Uterus (tissue), 2 donors: ENCODE data around the gene ATP10D.

ENCODE experiments used
- POLR2A ChIP-seq, 2 donors: fragments of 450-650 bp; IDR thresholded peaks; one replicate each; pipeline ENCODE4 v1.6.1; 2016; ENCODE audit warnings: antibody characterized with exemption in 2 of 2, mild to moderate bottlenecking in 1 of 2, moderate library complexity in 1 of 2
- TF ChIP-seq, protein P1 (sequence below), 4 experiments: fragments of 200-600 bp in 2 of 4; fragments of 450-650 bp in 2 of 4; sonication (generic) in 2 of 4; IDR thresholded peaks; one replicate each; pipeline ENCODE4 v1.5.1; 2016 to 2019; ENCODE audit warnings: antibody characterized with exemption in 4 of 4, mild to moderate bottlenecking in 2 of 4, moderate library complexity in 1 of 4

DNA sequence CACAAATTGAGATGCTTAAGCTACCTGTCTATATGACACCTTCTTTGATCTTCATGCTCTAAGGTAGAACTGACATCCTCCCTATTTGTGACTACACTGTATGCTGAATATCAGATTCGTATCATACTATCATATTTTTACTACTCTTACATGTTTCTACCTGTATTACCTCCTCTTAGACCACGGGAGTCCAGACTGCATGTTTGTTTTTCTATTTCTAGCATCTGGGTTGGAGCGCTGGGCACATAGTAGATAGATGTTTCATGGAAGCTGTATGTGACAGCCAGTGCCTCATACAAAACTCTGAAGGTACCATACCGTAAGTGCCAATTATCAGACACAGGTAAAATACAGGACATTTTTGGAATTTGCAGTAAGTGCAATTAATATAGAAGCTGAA, 47.6 kb downstream of the ATP10D start:
- TF ChIP-seq, protein P1, sequence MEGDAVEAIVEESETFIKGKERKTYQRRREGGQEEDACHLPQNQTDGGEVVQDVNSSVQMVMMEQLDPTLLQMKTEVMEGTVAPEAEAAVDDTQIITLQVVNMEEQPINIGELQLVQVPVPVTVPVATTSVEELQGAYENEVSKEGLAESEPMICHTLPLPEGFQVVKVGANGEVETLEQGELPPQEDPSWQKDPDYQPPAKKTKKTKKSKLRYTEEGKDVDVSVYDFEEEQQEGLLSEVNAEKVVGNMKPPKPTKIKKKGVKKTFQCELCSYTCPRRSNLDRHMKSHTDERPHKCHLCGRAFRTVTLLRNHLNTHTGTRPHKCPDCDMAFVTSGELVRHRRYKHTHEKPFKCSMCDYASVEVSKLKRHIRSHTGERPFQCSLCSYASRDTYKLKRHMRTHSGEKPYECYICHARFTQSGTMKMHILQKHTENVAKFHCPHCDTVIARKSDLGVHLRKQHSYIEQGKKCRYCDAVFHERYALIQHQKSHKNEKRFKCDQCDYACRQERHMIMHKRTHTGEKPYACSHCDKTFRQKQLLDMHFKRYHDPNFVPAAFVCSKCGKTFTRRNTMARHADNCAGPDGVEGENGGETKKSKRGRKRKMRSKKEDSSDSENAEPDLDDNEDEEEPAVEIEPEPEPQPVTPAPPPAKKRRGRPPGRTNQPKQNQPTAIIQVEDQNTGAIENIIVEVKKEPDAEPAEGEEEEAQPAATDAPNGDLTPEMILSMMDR (IDR thresholded peaks at IDR 0.05) = no peak
- TF ChIP-seq POLR2A (IDR thresholded peaks at IDR 0.05) = no peak
